Nephron progenitor cell (in vitro differentiated cells): ENCODE measurements around the gene DGKI.
A peak's percentile ranks its signal among the peaks of the same experiment; 100 is the strongest.

Experiments used
- DNase-seq: peaks from one replicate; pipeline ENCODE4 v3.0.0; 2021
- H3K27ac Mint-ChIP-seq: 2 replicates; pipeline ENCODE4 v1.8.0; 2021; ENCODE audit warnings: mild to moderate bottlenecking, moderate library complexity, mixed read lengths
- H3K27me3 Mint-ChIP-seq: 2 replicates; pipeline ENCODE4 v1.8.0; 2021; ENCODE audit warnings: mild to moderate bottlenecking, low read depth, mixed read lengths; ENCODE audit not compliant: poor library complexity
- H3K36me3 Mint-ChIP-seq: 2 replicates; pipeline ENCODE4 v1.8.0; 2021; ENCODE audit warnings: low read depth, mixed read lengths
- H3K4me1 Mint-ChIP-seq: 2 replicates; pipeline ENCODE4 v1.8.0; 2021; ENCODE audit warnings: mixed read lengths
- H3K4me3 Mint-ChIP-seq: 2 replicates; pipeline ENCODE4 v1.8.0; 2021; ENCODE audit warnings: mild to moderate bottlenecking, moderate library complexity, mixed read lengths
- H3K9me3 Mint-ChIP-seq: 2 replicates; pipeline ENCODE4 v1.8.0; 2021; ENCODE audit warnings: mild to moderate bottlenecking, moderate library complexity, mixed read lengths
- TF ChIP-seq, protein P1 (sequence below): fragments of 200-600 bp; sonication (generic); IDR thresholded peaks from 2 replicates; pipeline ENCODE4 v1.5.0; 2021; ENCODE audit warnings: antibody characterized with exemption

Gene DGKI

DNA sequence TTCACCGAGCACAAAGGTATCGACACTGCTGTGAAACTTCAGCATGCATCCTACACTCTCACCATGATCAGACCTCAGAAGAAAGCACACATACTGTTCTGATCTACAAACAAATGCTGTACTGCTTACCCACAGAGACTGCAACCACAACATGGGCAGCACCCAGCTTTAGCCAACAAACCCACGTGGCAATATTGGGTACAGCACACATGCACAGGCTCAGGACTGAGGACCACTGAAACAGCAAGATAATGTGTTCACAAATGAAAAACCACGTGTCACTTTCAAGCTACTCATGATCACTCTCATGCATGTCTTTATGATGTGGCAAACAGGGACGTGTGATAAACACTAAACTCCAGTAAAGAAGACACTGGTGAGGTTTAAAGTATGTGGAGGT is 383.9 kb downstream of the DGKI start:
- DNase-seq, result no peak
- H3K27ac Mint-ChIP-seq, result peak overlapping the region; percentile 72

DNA sequence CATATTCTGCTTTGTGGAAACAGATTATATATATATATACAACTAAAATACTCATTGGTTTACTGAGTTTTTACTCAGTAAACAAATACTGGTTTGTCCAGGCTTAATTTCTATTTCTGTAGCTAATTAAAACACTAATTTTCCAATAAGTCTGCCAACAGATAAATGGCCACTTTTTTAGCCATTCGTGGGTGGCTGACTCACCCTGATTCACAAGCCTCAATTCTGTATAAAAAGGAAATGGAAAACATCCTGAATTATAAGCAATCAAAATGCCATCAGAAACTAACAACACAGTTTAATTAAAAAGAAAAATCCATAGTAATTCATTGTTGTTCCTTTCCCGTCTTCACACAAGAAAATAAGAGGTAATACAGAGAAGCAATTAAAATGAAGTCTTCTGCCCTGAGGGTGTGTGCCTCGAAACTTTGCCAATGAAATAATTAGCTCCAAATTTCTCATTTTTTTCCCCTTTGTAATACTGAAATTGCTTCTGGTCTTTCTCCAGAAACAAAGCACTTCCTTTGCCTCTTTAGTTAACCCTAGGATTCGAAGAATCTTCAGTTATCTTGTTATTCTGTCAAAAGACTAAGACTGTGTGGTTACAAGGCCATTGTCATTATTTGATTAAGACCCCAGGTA is 384.6 kb downstream of the DGKI start:
- Mint-ChIP-seq H3K27me3 (peaks cover 2% of the 10 kb centered on the region), H3K4me1 (no peaks in the 10 kb centered on the region), H3K9me3 (no peaks in the 10 kb centered on the region), H3K4me3 (no peak overlapping the region), H3K27ac (no peak overlapping the region), H3K36me3 (no peaks in the 10 kb centered on the region)
- no peak for DNase-seq
- TF ChIP-seq, protein P1, sequence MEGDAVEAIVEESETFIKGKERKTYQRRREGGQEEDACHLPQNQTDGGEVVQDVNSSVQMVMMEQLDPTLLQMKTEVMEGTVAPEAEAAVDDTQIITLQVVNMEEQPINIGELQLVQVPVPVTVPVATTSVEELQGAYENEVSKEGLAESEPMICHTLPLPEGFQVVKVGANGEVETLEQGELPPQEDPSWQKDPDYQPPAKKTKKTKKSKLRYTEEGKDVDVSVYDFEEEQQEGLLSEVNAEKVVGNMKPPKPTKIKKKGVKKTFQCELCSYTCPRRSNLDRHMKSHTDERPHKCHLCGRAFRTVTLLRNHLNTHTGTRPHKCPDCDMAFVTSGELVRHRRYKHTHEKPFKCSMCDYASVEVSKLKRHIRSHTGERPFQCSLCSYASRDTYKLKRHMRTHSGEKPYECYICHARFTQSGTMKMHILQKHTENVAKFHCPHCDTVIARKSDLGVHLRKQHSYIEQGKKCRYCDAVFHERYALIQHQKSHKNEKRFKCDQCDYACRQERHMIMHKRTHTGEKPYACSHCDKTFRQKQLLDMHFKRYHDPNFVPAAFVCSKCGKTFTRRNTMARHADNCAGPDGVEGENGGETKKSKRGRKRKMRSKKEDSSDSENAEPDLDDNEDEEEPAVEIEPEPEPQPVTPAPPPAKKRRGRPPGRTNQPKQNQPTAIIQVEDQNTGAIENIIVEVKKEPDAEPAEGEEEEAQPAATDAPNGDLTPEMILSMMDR, result no peak

More for the DNA sequence above, 383.9 kb downstream of the DGKI start:
- TF ChIP-seq, protein P1, result no peak
- Mint-ChIP-seq H3K4me1 (no peaks in the 10 kb centered on the region), H3K9me3 (no peaks in the 10 kb centered on the region), H3K27me3 (peaks cover 2% of the 10 kb centered on the region), H3K4me3 (no peak overlapping the region), H3K36me3 (no peaks in the 10 kb centered on the region)

DNA sequence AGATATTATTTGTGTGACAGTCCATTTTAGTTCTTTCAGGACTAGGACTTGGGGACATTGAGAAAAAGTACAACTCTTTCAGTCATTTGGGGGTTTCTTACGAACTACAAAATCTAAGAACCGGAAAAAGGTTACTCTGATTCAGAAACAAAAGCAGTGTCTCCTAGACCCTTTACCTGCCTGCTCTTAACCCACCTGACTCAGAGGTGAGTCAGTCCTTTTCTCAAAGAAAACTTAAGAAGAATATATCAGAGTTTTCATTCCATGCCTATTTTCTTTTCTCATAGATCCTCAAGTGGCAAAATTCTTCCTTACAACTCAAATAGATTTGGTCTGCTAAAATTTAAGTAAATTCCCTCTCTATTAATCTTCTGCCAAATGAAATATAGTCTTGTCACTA is 388.4 kb downstream of the DGKI start:
- no peaks in the 10 kb centered on the region for H3K36me3 Mint-ChIP-seq
- H3K27me3 Mint-ChIP-seq, result no peaks in the 10 kb centered on the region
- TF ChIP-seq, protein P1, result no peak
- H3K9me3 Mint-ChIP-seq, result no peaks in the 10 kb centered on the region
- H3K4me3 Mint-ChIP-seq, result no peak overlapping the region
- no peaks in the 10 kb centered on the region for H3K4me1 Mint-ChIP-seq
- H3K27ac Mint-ChIP-seq, result no peak overlapping the region
- DNase-seq, result no peak

DNA sequence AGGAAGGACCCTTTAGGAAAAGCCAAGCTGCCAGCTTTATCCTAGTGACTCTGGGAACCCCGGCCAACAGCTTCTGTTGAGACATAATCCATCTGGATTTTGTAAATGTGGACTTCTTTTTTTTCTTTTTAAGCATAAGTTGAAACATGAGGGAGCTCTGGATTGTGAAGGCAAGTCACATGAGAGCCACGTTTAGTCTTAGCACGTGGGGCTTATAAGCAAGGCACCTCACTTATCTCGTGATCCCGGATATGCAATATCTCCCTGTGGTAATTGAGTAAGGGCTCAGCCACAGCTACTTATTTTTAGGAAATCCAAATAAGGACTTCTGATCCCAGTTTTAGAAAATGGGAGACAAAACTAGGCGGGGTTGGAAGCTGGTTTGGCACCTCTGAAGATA is 392.0 kb downstream of the DGKI start:
- Mint-ChIP-seq H3K4me3 (no peak overlapping the region), H3K4me1 (no peaks in the 10 kb centered on the region), H3K9me3 (no peaks in the 10 kb centered on the region), H3K27me3 (no peaks in the 10 kb centered on the region), H3K27ac (no peak overlapping the region), H3K36me3 (no peaks in the 10 kb centered on the region)
- TF ChIP-seq, protein P1, result no peak
- no peak for DNase-seq

DNA sequence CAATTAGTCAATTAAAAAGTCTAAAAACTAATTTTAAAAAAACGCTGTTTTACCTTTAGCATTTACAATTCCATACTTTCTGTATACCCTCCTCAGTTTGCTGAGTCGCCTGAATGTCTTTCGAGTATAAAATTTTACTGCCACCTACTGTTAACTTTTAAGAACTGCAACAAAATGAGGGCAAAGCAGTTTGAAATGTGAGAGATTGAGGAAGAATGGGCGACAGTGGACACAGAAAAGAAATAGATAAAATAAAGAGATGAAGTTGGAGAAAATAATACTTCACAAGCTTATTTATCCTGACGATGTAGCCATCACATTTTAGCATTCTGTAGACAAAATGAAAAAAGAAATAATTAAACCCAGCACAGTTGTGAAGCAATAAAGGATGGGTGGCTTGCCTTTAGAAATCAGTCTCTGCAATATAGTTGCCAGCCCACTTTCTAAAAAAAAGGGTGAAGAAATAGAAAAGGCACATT is 392.5 kb downstream of the DGKI start:
- Mint-ChIP-seq H3K27ac (no peak overlapping the region), H3K4me1 (no peaks in the 10 kb centered on the region), H3K27me3 (no peaks in the 10 kb centered on the region), H3K4me3 (no peak overlapping the region), H3K9me3 (no peaks in the 10 kb centered on the region), H3K36me3 (no peaks in the 10 kb centered on the region)
- TF ChIP-seq, protein P1, result peak; percentile 71
- DNase-seq, result peak; percentile 10

DNA sequence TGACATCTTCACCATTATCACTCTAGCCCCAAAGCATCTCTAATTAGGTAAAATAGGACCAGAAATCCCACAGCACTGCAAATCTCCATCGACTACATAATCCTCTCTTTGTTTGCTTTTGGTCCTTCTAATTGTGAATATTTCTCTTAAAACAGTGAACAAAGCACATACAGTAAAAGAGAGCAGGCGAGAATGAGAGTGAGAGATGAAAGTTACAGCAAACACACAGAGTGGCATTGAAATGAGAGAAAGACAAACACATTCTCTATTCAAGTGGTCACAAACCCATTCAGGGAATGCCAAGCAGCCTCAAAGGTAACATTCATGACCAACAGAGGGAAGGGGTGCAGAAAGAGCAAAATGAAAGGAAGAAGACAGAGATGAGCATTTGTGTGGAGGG is 393.4 kb downstream of the DGKI start:
- Mint-ChIP-seq H3K4me1 (no peaks in the 10 kb centered on the region), H3K36me3 (no peaks in the 10 kb centered on the region)

More for the DNA sequence above, 393.4 kb downstream of the DGKI start:
- Mint-ChIP-seq H3K27ac (no peak overlapping the region), H3K4me3 (no peak overlapping the region), H3K27me3 (no peaks in the 10 kb centered on the region), H3K9me3 (no peaks in the 10 kb centered on the region)
- no peak for DNase-seq
- TF ChIP-seq, protein P1, result no peak
